GM19351 (cell line): ENCODE data around the gene KAT14.
A peak's percentile ranks its signal among the peaks of the same experiment; 100 is the strongest.
"Not testable (repeated sequence)": the region's sequence is repeated elsewhere in the genome, so short reads cannot be mapped to it uniquely, and the experiment has no call there.

ENCODE experiments used
- ATAC-seq: cut with Tn5 transposase; IDR thresholded peaks from one replicate; pipeline ENCODE4 v1.9.1; 2021; ENCODE audit warnings: mild to moderate bottlenecking, moderate library complexity; ENCODE audit not compliant: unreplicated experiment

The KAT14 gene

GRCh38 chr20:18137412-18138265 lies at the start of gene KAT14, which contains the start of gene PET117:
Gene KAT14 (plus strand): TSS chr20:18137863. CDS start chr20:18142661, 4,798 bp downstream.
Gene PET117 (plus strand): TSS chr20:18137863. CDS start chr20:18137956, 93 bp downstream.
- ATAC-seq = peak; percentile 81

GRCh38 chr20:18088298-18088697 lies 49.4 kb upstream of the KAT14 start:
- ATAC-seq = not testable (repeated sequence)

GRCh38 chr20:18088841-18089240 lies 48.8 kb upstream of the KAT14 start:
- ATAC-seq = not testable (repeated sequence)

GRCh38 chr20:18090044-18090443 lies 47.6 kb upstream of the KAT14 start:
- no peak for ATAC-seq

- no peak for ATAC-seq
Observed at GRCh38 chr20:18090477-18090876, 47.2 kb upstream of the KAT14 start.

GRCh38 chr20:18091623-18092022 lies 46.0 kb upstream of the KAT14 start:
- no peak for ATAC-seq

- ATAC-seq = no peak
Observed at GRCh38 chr20:18092890-18093289, 44.8 kb upstream of the KAT14 start.

- ATAC-seq = no peak
Observed at GRCh38 chr20:18093388-18093787, 44.3 kb upstream of the KAT14 start.

GRCh38 chr20:18094191-18094590 lies 43.5 kb upstream of the KAT14 start:
- no peak for ATAC-seq

- ATAC-seq = not testable (repeated sequence)
Observed at GRCh38 chr20:18100569-18100968, 37.1 kb upstream of the KAT14 start.

- no peak for ATAC-seq
Observed at GRCh38 chr20:18101125-18101810, 36.4 kb upstream of the KAT14 start.

- no peak for ATAC-seq
Observed at GRCh38 chr20:18103497-18103896, 34.2 kb upstream of the KAT14 start.

GRCh38 chr20:18108326-18108725 lies 29.3 kb upstream of the KAT14 start:
- no peak for ATAC-seq

- not testable (repeated sequence) for ATAC-seq
Observed at GRCh38 chr20:18128574-18128973, 9.1 kb upstream of the KAT14 start.

- no peak for ATAC-seq
Observed at GRCh38 chr20:18132663-18133062, 5.0 kb upstream of the KAT14 start.

- ATAC-seq = no peak
Observed at GRCh38 chr20:18133962-18134361, 3.7 kb upstream of the KAT14 start.

- ATAC-seq = peak; percentile 35
Observed at GRCh38 chr20:18138266-18138582, 561 bp downstream of the KAT14 start.

- no peak for ATAC-seq
Observed at GRCh38 chr20:18138639-18139583, 1.2 kb downstream of the KAT14 start.

GRCh38 chr20:18139832-18140231 lies 2.2 kb downstream of the KAT14 start:
- no peak for ATAC-seq

- no peak for ATAC-seq
Observed at GRCh38 chr20:18144541-18145099, 7.0 kb downstream of the KAT14 start.

GRCh38 chr20:18154342-18154741 lies 16.7 kb downstream of the KAT14 start:
- no peak for ATAC-seq
